SK-MEL-5 (cell line): ENCODE results near the gene PKNOX2. TPM values are rescaled to one million over a fixed set of nuclear protein-coding genes. Genes with fewer than 3 reads are reported as not detected.

Source experiments
- DNase-seq: peaks from one replicate; pipeline ENCODE4 v3.0.0-alpha.2; 2016; ENCODE audit warnings: low read depth, low spot score
- in situ Hi-C: cut with HindIII; loops from 2 replicates; pipeline ENCODE4 v1.10.0; 2016; ENCODE audit warnings: low sequenced_read_pairs, high pct_unique_total_duplicates, low pct_unique_long_range_greater_than_20kb
- total RNA-seq: library from RNA; depleted of rRNA; stranded (reverse); fragments of >200 nt; shearing (Covaris generic); gene quantifications from 2 replicates; pipeline ENCODE4 v1.2.3, GENCODE V29; 2014

The PKNOX2 gene
- total RNA-seq, 1 experiment from 2014 or later, result 1.6 TPM

GRCh38 chr11:125261588-125261987 is 97.0 kb downstream of the PKNOX2 start:
- no peak for DNase-seq
- in situ Hi-C loops, result no loop called here

GRCh38 chr11:125262194-125262829 is 97.8 kb downstream of the PKNOX2 start:
- in situ Hi-C loops, result no loop called here

GRCh38 chr11:125262830-125263218 is 98.3 kb downstream of the PKNOX2 start:
- DNase-seq, result no peak
- in situ Hi-C loops, result no loop called here

More at GRCh38 chr11:125262194-125262829, 97.8 kb downstream of the PKNOX2 start:
- no peak for DNase-seq

- DNase-seq, result peak; percentile 75
- in situ Hi-C loops, result no loop called here
Observed at GRCh38 chr11:125263268-125263790, 98.8 kb downstream of the PKNOX2 start.

GRCh38 chr11:125264100-125265022 is 99.8 kb downstream of the PKNOX2 start:
- DNase-seq, result no peak

GRCh38 chr11:125267548-125267947 is 103.0 kb downstream of the PKNOX2 start:
- in situ Hi-C loops, result no loop called here
- DNase-seq, result no peak

More at GRCh38 chr11:125264100-125265022, 99.8 kb downstream of the PKNOX2 start:
- in situ Hi-C loops, result no loop called here

- no peak for DNase-seq
- in situ Hi-C loops, result no loop called here
Observed at GRCh38 chr11:125268611-125269010, 104.1 kb downstream of the PKNOX2 start.

GRCh38 chr11:125270106-125270505 is 105.6 kb downstream of the PKNOX2 start:
- DNase-seq, result no peak
- in situ Hi-C loops, result no loop called here

GRCh38 chr11:125270711-125271110 is 106.2 kb downstream of the PKNOX2 start:
- in situ Hi-C loops, result no loop called here
- DNase-seq, result peak; percentile 5

- in situ Hi-C loops, result no loop called here
Observed at GRCh38 chr11:125271483-125272091, 107.0 kb downstream of the PKNOX2 start.

GRCh38 chr11:125272092-125272491 is 107.5 kb downstream of the PKNOX2 start:
- in situ Hi-C loops, result no loop called here
- no peak for DNase-seq

More at GRCh38 chr11:125271483-125272091, 107.0 kb downstream of the PKNOX2 start:
- DNase-seq, result no peak

GRCh38 chr11:125272821-125273220 is 108.3 kb downstream of the PKNOX2 start:
- no peak for DNase-seq

GRCh38 chr11:125273519-125274000 is 109.0 kb downstream of the PKNOX2 start:
- no peak for DNase-seq
- in situ Hi-C loops, result no loop called here

More at GRCh38 chr11:125272821-125273220, 108.3 kb downstream of the PKNOX2 start:
- in situ Hi-C loops, result no loop called here

GRCh38 chr11:125274309-125274708 is 109.8 kb downstream of the PKNOX2 start:
- DNase-seq, result no peak
- in situ Hi-C loops, result no loop called here

GRCh38 chr11:125274774-125275173 is 110.2 kb downstream of the PKNOX2 start:
- in situ Hi-C loops, result no loop called here
- DNase-seq, result no peak

- no peak for DNase-seq
- in situ Hi-C loops, result no loop called here
Observed at GRCh38 chr11:125275905-125276618, 111.5 kb downstream of the PKNOX2 start.

GRCh38 chr11:125276619-125276976 is 112.0 kb downstream of the PKNOX2 start:
- in situ Hi-C loops, result no loop called here
- DNase-seq, result no peak
